Spinal cord (tissue), 10 donors: ENCODE data around the gene HYAL1. TPM values are rescaled to one million over a fixed set of nuclear protein-coding genes. Genes with fewer than 3 reads are reported as not detected.

Experiments
- DNase-seq, 6 donors: peaks; one replicate each; pipeline versions ENCODE4 v3.0.0 to v3.0.0-alpha.2; 2013 to 2015; ENCODE audit warnings: low spot score in 6 of 6, low read depth in 4 of 6
- H3K27ac ChIP-seq: one replicate; pipeline ENCODE4 v1.5.1; 2013; ENCODE audit warnings: low read depth, low read length, control low read depth
- H3K27me3 ChIP-seq: one replicate; pipeline ENCODE4 v1.6.1; 2013; ENCODE audit warnings: low read length; ENCODE audit not compliant: control insufficient read depth, insufficient read depth
- H3K36me3 ChIP-seq: one replicate; pipeline ENCODE4 v1.6.1; 2013; ENCODE audit warnings: low read length; ENCODE audit not compliant: control insufficient read depth, insufficient read depth
- H3K4me1 ChIP-seq: one replicate; pipeline ENCODE4 v1.6.1; 2013; ENCODE audit warnings: low read length; ENCODE audit not compliant: control insufficient read depth, insufficient read depth
- H3K4me3 ChIP-seq: one replicate; pipeline ENCODE4 v1.5.1; 2013; ENCODE audit warnings: low read depth, low read length, control low read depth
- H3K9me3 ChIP-seq: one replicate; pipeline ENCODE4 v1.6.1; 2013; ENCODE audit warnings: low read length; ENCODE audit not compliant: control insufficient read depth, insufficient read depth
- WGBS: methylation state at CpG from one replicate; pipeline ENCODE4 v1.1.5; 2013; ENCODE audit warnings: missing lambda C conversion rate; ENCODE audit not compliant: insufficient coverage; 5-methylcytosine and 5-hydroxymethylcytosine counted together
- polyA plus RNA-seq, 2 donors: library from polyadenylated mRNA; unstranded; fragments of 120-200 nt; gene quantifications; one replicate each; pipeline ENCODE4 v1.2.1, GENCODE V29; 2013; ENCODE audit not compliant: insufficient read length in 2 of 2
- total RNA-seq, 2 donors: library from RNA; depleted of rRNA in 1 of 2; stranded (reverse); fragments of 120-200 nt in 1 of 2; fragments of >200 nt in 1 of 2; gene quantifications; one replicate each; pipeline versions ENCODE4 v1.2.3 to v1.2.4, GENCODE V29; 2013 to 2014
- donor health status: healthy.

The HYAL1 gene
- total and polyA plus RNA-seq, 4 donors: 0.69 to 4.1 (median 2.3) TPM

DNA sequence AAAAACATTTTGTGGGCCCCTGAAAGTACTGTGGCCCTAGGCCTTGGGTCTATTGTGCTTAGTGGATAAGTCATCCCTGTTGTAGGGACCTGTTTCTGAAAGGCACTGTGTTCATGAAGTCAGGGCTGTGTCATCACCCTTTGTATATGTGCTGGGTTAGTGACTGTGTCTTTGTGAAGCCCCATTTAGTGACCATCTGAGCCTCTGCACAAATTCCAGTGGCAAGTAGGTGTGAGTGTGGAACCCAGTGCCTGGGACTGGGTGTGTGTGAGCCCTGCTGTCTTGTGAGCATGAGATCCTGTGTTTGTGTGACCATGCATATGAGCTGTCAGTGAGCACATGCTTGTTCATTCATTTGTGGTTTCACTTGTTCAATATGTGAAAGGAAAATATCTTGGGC, 1.2 kb upstream of the HYAL1 start:
- no peak for DNase-seq
- Histone ChIP-seq H3K4me1 (peaks cover 37% of the 10 kb centered on the region), H3K27me3 (no peaks in the 10 kb centered on the region), H3K36me3 (peaks cover 16% of the 10 kb centered on the region), H3K4me3 (no peak overlapping the region), H3K9me3 (no peaks in the 10 kb centered on the region), H3K27ac (no peak overlapping the region)

DNA sequence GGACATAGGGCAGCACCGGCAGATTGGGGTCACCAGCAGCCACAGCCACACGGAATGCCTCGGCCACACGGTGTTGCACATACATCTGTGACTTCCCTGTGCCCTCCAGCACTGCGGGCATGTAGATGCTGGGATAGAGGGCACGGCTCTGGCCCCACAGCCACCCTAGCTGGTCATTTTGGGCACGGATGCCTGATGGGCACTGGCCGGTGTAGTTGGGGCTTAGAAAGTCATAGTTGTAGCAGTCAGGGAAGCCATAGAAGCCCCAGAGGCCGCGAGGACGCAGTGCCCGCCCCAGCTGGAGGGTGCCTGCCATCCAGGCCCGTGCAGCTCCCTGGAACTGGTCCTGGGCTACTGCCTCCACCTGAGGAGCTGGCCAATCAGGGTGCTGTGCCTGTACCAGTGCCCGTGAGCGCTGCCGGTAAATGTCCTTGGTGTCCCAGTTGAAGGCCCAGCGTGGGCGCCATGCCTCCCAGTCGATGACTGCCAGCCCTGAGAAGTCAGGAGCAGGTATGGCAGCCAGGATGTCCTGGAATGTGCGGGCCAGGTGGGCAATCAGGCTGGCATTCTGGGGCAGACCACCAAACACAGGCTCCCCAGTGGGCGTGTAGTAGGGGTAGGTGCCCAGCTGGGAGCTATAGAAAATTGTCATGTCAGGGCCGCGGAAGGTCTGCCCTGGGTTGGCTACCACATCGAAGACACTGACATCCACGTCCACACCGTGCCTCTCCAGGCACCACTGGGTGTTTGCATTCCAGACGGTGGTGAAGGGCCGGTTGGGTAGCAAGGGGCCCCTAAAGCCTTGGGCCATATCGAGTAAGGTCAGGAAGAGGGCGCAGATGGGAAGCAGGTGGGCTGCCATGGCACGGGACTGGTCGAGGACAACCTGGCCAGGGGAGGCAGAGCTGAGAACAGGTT, 1.0 kb downstream of the HYAL1 start:
- Histone ChIP-seq H3K27me3 (no peaks in the 10 kb centered on the region), H3K36me3 (peaks cover 19% of the 10 kb centered on the region), H3K4me1 (peaks cover 57% of the 10 kb centered on the region), H3K9me3 (no peaks in the 10 kb centered on the region), H3K27ac (no peak overlapping the region), H3K4me3 (no peak overlapping the region)
- WGBS: 88% methylated on average over 32 of the region's 32 CpGs
- no peak for DNase-seq

DNA sequence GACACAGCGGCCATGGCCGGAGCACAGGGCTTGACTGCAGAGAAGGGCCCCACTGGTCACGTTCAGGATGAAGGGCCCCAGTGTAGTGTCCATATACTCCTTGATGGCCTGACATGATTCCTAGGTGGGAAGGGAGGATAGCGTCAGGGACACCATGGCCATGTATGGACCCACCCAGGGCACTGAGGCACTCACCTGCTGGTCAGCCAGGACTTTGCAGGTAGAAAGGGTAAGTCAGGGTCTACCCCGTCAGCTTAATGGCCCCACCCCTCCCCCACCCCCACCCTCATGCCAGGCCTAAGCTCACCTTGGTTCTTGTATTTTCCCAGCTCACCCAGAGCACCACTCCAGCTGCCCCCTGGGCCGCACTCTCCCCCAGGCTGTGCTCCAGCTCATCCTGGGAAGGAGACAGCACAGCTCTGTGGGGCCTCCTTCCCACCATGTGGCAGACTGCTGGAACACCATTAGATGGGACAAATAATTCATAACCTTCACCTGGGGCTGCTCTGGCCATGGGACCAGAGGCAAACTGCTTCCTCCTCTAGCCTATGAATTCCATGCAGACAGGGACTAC, 2.6 kb downstream of the HYAL1 start:
- no peak for DNase-seq
- peaks cover 59% of the 10 kb centered on the region for H3K4me1 ChIP-seq
- peak overlapping the region; percentile 97 for H3K27ac ChIP-seq
- 73% methylated on average over 6 of the region's 6 CpGs for WGBS
- H3K4me3 ChIP-seq: no peak overlapping the region
- peaks cover 30% of the 10 kb centered on the region for H3K36me3 ChIP-seq
- no peaks in the 10 kb centered on the region for H3K9me3 ChIP-seq
- no peaks in the 10 kb centered on the region for H3K27me3 ChIP-seq

DNA sequence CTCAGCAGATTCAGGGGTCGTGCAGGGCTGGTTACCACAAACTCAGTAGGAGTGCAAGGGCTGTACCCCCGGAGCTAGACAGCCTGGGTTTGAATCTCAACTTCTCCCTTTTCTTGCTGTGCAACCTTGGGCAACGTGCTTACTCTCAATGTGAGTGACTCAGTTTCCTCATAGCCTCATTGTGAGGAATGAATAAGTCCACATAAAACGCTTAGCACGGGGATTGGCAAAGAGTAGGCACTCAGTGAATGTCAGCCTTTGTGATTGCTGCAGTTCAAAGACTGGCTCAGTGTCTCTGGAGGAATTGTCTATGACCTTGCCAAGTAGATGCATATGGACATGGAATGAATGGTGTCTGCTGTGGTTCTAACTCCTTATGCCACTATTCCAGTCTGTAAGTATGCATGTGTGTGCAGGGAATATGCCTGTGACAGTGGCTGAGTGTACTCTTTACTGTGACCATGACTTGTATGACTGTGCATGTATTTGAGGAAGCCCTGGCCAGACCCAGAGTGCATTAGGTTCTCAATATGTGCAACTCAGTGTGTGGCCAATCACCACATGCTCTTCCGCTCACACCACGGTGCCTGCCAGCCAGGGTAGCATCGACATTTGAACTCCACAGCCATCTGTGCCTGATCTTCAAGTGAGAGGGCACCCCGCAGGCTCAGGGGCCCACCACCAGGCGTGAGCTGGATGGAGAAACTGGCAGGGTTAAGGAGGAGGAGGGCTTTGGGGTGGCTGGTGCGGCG, 3.3 kb downstream of the HYAL1 start:
- Histone ChIP-seq H3K9me3 (no peaks in the 10 kb centered on the region), H3K36me3 (peaks cover 37% of the 10 kb centered on the region), H3K4me1 (peaks cover 59% of the 10 kb centered on the region), H3K27ac (peak overlapping the region; percentile 97), H3K4me3 (peak overlapping the region; percentile 83), H3K27me3 (no peaks in the 10 kb centered on the region)
- peak in 5 of 6 donors; percentile 27 to 85 (median 43) for DNase-seq
- WGBS: 29% methylated on average over 11 of the region's 12 CpGs

DNA sequence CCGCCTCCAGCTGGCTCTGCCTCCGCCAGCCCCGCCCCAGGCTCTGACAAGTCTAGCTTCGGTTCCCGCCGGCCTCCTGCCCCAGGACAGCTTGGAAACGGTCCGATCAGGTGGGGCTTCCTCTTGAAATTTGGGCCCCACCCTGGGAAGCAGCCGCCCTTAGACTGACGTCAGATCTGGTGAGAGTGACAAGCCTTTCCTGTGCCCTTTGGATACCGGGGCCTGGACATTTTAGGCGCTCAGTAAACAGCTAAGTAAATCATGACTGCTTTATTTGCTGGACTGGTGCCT, 3.8 kb downstream of the HYAL1 start:
- Histone ChIP-seq H3K9me3 (no peaks in the 10 kb centered on the region), H3K27ac (peak overlapping the region; percentile 97), H3K27me3 (no peaks in the 10 kb centered on the region), H3K36me3 (peaks cover 42% of the 10 kb centered on the region), H3K4me1 (peaks cover 59% of the 10 kb centered on the region), H3K4me3 (peak overlapping the region; percentile 83)
- DNase-seq: no peak
- 0% methylated on average over 12 of the region's 12 CpGs for WGBS

DNA sequence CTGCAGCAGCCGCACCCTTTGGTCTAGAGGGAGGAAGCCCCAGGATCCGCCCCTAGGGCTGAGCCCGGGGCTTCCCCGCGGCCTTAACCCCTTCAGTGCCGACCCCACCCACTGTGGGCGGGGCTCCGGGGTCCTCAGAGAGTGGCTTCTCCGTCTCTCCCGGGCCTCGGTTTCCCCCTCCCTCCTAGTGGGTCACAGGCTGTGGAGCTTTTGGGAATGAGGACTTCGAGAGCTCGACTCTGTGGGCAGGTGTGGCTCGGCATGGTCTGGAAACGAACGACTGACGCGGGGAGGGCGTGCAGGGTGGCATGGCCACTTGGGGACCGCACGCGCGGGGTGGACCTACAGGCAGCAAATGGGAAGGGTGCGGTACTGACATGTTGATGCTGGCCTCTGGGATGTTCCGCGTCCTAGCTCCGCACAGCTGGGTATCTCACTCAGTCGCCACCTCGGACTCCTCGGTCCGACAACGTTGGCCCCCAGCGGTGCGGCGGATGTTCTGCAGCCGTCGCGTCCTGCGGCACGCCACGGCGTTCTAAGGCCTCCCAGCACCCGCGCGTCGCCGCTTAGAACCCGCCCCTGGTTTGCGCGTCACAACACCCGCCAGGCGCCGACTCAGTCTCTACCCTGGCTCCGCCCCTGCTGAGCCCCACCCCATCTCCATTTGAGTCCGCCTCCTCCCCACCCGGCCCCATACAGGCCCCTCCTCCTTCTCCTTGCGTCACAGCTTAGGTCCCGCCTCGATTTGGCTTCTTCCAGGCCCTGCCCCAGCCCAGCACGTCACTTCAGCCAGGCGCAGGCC, 4.3 kb downstream of the HYAL1 start, which contains the start of the genes HYAL3 and NAA80:
TSS of gene HYAL3 (minus strand) at position 570 of the 802 bp plus-strand sequence. CDS start 3,803 bp downstream, outside the sequence.
TSS of gene NAA80 (minus strand) at position 570 of the 802 bp plus-strand sequence. CDS start 1,942 bp downstream, outside the sequence.
- peak; percentile 96 to 100 (median 100) for DNase-seq
- peak within 1 kb of the TSS; percentile 83 for H3K4me3 ChIP-seq
- H3K27ac ChIP-seq: peak within 1 kb of the TSS; percentile 97
- H3K9me3 ChIP-seq: no peaks in the 10 kb centered on the region
- peaks cover 59% of the 10 kb centered on the region for H3K4me1 ChIP-seq
- no peaks in the 10 kb centered on the region for H3K27me3 ChIP-seq
- peaks cover 42% of the 10 kb centered on the region for H3K36me3 ChIP-seq
- WGBS: under 1% methylated on average over 60 of the region's 61 CpGs

DNA sequence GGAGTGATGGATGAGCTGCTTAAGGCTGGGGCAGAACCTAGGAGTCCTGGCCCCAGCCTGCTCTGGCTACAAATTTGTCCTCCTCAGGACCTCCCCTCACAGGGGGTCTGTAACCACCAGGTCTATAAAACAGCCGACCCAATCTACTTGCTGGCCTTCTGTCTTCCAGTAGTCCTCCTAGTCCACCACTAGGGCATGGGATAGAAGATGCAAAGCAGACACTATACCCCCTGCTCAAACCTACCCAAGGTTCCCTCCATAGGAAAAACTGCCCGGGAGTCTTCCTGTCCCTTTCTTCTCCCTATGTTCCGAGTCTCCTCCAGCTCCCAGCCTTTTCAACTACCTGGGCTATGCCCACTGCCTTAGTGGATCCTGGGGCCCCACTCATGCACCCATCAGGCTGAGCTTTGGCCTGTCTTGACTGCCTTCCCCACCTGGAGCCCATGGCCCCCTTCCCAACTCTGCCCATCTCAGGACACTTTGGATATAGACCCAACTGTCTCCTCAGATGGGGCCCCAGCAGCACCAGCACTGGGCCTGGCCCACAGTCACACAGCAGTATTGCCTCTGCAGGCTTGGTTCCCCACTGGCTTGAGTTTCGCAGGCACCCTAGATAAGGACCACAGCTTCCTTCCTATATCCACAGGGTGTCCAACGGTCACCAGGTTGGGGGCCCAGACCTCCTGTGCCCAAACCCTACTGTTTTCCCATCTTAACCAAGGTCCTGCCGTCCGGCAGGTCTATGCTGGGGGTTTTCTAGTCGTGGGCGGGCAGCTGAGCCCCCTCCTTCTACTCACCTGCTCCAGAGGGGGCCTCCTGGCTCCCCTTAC, 5.3 kb downstream of the HYAL1 start:
- no peaks in the 10 kb centered on the region for H3K9me3 ChIP-seq
- peak overlapping the region; percentile 83 for H3K4me3 ChIP-seq
- no peak for DNase-seq
- H3K4me1 ChIP-seq: peaks cover 54% of the 10 kb centered on the region
- peak overlapping the region; percentile 97 for H3K27ac ChIP-seq
- WGBS: 46% methylated on average over 9 of the region's 9 CpGs
- no peaks in the 10 kb centered on the region for H3K27me3 ChIP-seq
- H3K36me3 ChIP-seq: peaks cover 42% of the 10 kb centered on the region

DNA sequence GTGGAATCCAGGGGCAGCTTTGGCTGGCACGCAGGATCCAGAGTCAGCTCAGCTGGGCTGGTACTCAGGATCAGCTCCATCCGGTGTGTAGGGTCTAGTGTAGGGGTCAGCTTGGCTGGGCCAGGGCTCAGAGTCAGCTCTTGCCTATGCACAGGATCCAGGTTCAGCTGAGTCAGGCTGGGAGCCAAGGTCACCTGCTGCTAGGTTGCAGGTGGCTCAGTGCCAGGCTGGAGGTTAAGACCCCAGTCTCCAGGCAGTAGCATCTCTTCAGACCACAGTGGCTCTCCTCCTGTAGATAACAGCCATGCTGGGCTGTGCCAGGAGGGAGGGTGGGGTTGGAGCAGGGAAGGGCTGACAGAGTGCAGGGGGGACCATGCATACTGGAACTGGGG, 6.0 kb downstream of the HYAL1 start:
- Histone ChIP-seq H3K27ac (no peak overlapping the region), H3K36me3 (peaks cover 38% of the 10 kb centered on the region), H3K4me3 (no peak overlapping the region), H3K27me3 (no peaks in the 10 kb centered on the region), H3K9me3 (no peaks in the 10 kb centered on the region), H3K4me1 (peaks cover 54% of the 10 kb centered on the region)
- no peak for DNase-seq
- 96% methylated on average over 2 of the region's 2 CpGs for WGBS
